ENCODE results near the gene KL.

KL gene

DNA sequence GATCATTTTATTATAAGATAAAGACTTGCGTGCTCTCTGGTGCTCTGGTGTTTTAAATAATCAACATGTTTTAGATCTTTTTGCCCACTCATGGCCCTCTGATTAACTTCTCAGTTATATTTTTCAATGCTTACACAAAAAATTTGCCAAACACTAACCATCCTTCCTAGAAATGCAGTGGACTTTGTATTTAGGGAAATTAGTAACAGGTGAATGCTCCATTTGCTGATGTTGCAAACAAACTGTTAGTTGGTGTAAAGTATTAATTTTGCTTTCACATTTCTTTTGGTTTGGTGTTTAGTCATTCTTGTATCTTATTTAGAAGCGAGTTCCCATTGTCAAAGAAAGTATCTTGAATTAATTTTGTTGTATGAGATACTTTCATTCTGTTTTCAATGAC, 2.7 kb downstream of the KL start:
- H2AFZ ChIP-seq (ENCODE audit: low read length) = no peak overlapping the region
- H3K27me3 ChIP-seq (ENCODE audit: control insufficient read depth in 3 of 3, insufficient read depth in 3 of 3, low read depth in 1 of 3, low read length in 3 of 3) = peaks cover 12 to 81% (median 28%) of the 10 kb centered on the region in 3 experiments
- no peak overlapping the region for H2BK15ac ChIP-seq (ENCODE audit: low read length)
- H3K36me3 ChIP-seq (replicated peaks in 1 of 2; ENCODE audit: control insufficient read depth in 2 of 2, insufficient read depth in 2 of 2, low read length in 2 of 2) = no peaks in the 10 kb centered on the region
- no peak overlapping the region for H3K27ac ChIP-seq (replicated peaks; ENCODE audit: low read length)
- no peak overlapping the region for H3K14ac ChIP-seq (ENCODE audit: low read length)
- H3K4ac ChIP-seq (ENCODE audit: low read length) = no peak overlapping the region
- no peak overlapping the region for H2AK5ac ChIP-seq (ENCODE audit: low read depth, low read length)
- DNase-seq (ENCODE audit: low spot score) = no peak
- no peak overlapping the region for H3K4me3 ChIP-seq (ENCODE audit: low read length in 2 of 2)
- H3K4me2 ChIP-seq (ENCODE audit: insufficient read depth, low read length, poor library complexity, severe bottlenecking) = no peak overlapping the region
- no peak overlapping the region for H3K23ac ChIP-seq (ENCODE audit: low read depth, low read length, poor library complexity)
- no peaks in the 10 kb centered on the region for H3K79me1 ChIP-seq (ENCODE audit: low read depth, low read length)
- H3K9ac ChIP-seq (ENCODE audit: low read depth, low read length, poor library complexity) = no peak overlapping the region
- H4K91ac ChIP-seq (ENCODE audit: low read depth, low read length, poor library complexity) = no peak overlapping the region
- H3K9me3 ChIP-seq (replicated peaks in 1 of 2; ENCODE audit: control insufficient read depth in 2 of 2, insufficient read depth in 1 of 2, low read depth in 1 of 2, low read length in 2 of 2) = peaks cover 0 to 20% of the 10 kb centered on the region in 2 donors
- H4K8ac ChIP-seq (ENCODE audit: low read depth, low read length) = no peak overlapping the region
- no peak overlapping the region for H2BK5ac ChIP-seq (ENCODE audit: low read length)
- no CpG with 5 or more reads among the region's 2 CpGs for WGBS, 2 donors (ENCODE audit: extremely low coverage in 2 of 2, insufficient read length in 2 of 2, insufficient replicate concordance in 1 of 2)
- no peak overlapping the region for H2BK12ac ChIP-seq (ENCODE audit: low read length)
- peaks cover 0 to 6% of the 10 kb centered on the region in 2 donors for H3K4me1 ChIP-seq (ENCODE audit: control insufficient read depth in 2 of 2, insufficient read depth in 1 of 2, low read depth in 1 of 2, low read length in 2 of 2)
- no peak overlapping the region for H3K18ac ChIP-seq (ENCODE audit: low read length)
- H2BK120ac ChIP-seq (ENCODE audit: low read depth, low read length) = no peak overlapping the region

DNA sequence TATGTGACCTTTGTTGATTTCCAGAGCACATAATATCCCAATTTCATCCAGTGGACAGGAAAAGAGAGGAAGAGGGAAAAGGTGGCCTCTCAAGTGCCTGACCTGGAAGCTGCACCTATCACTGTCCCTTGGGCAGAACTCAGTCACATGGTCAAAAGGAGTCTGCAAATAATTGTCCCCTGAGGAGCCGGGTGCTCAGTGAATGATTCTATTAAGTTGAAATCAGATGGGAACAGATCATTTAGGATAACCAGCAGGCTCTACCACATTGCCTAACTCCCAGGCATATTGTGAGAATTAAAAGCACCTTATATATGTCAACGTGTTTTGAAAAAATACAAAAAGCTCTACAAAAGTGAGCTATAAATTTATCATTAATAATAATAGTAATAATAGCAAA, 6.8 kb downstream of the KL start:
- Histone ChIP-seq H2BK5ac (ENCODE audit: low read length) (no peak overlapping the region), H3K9me3 (replicated peaks in 1 of 2; ENCODE audit: control insufficient read depth in 2 of 2, insufficient read depth in 1 of 2, low read depth in 1 of 2, low read length in 2 of 2) (no peaks in the 10 kb centered on the region), H3K4me1 (ENCODE audit: control insufficient read depth in 2 of 2, insufficient read depth in 1 of 2, low read depth in 1 of 2, low read length in 2 of 2) (peaks cover 0 to 1% of the 10 kb centered on the region in 2 donors), H2BK12ac (ENCODE audit: low read length) (no peak overlapping the region), H3K23ac (ENCODE audit: low read depth, low read length, poor library complexity) (no peak overlapping the region), H3K79me1 (ENCODE audit: low read depth, low read length) (no peaks in the 10 kb centered on the region), H3K27me3 (ENCODE audit: control insufficient read depth in 3 of 3, insufficient read depth in 3 of 3, low read depth in 1 of 3, low read length in 3 of 3) (peaks cover 0 to 46% (median 0%) of the 10 kb centered on the region in 3 experiments), H4K8ac (ENCODE audit: low read depth, low read length) (no peak overlapping the region), H3K14ac (ENCODE audit: low read length) (no peak overlapping the region), H3K18ac (ENCODE audit: low read length) (no peak overlapping the region), H3K27ac (replicated peaks; ENCODE audit: low read length) (no peak overlapping the region), H2AFZ (ENCODE audit: low read length) (no peak overlapping the region), H2BK120ac (ENCODE audit: low read depth, low read length) (no peak overlapping the region), H3K36me3 (replicated peaks in 1 of 2; ENCODE audit: control insufficient read depth in 2 of 2, insufficient read depth in 2 of 2, low read length in 2 of 2) (no peaks in the 10 kb centered on the region), H3K9ac (ENCODE audit: low read depth, low read length, poor library complexity) (no peak overlapping the region), H3K4me2 (ENCODE audit: insufficient read depth, low read length, poor library complexity, severe bottlenecking) (no peak overlapping the region), H2AK5ac (ENCODE audit: low read depth, low read length) (no peak overlapping the region), H2BK15ac (ENCODE audit: low read length) (no peak overlapping the region), H4K91ac (ENCODE audit: low read depth, low read length, poor library complexity) (no peak overlapping the region), H3K4ac (ENCODE audit: low read length) (no peak overlapping the region), H3K4me3 (ENCODE audit: low read length in 2 of 2) (no peak overlapping the region)
- no peak for DNase-seq (ENCODE audit: low spot score)
- WGBS, 2 donors (ENCODE audit: extremely low coverage in 2 of 2, insufficient read length in 2 of 2, insufficient replicate concordance in 1 of 2) = no CpG with 5 or more reads among the region's 2 CpGs

GRCh38 chr13:33025220-33025744, 9.1 kb downstream of the KL start:
- H4K8ac ChIP-seq (ENCODE audit: low read depth, low read length) = no peak overlapping the region
- no peak overlapping the region for H4K91ac ChIP-seq (ENCODE audit: low read depth, low read length, poor library complexity)
- H3K4me3 ChIP-seq (ENCODE audit: low read length in 2 of 2) = no peak overlapping the region
- no peak overlapping the region for H2BK12ac ChIP-seq (ENCODE audit: low read length)
- H3K9ac ChIP-seq (ENCODE audit: low read depth, low read length, poor library complexity) = no peak overlapping the region
- H3K36me3 ChIP-seq (replicated peaks in 1 of 2; ENCODE audit: control insufficient read depth in 2 of 2, insufficient read depth in 2 of 2, low read length in 2 of 2) = no peaks in the 10 kb centered on the region
- H3K4ac ChIP-seq (ENCODE audit: low read length) = no peak overlapping the region
- H3K4me2 ChIP-seq (ENCODE audit: insufficient read depth, low read length, poor library complexity, severe bottlenecking) = no peak overlapping the region
- no peak overlapping the region for H3K23ac ChIP-seq (ENCODE audit: low read depth, low read length, poor library complexity)
- no peak overlapping the region for H3K14ac ChIP-seq (ENCODE audit: low read length)
- DNase-seq (ENCODE audit: low spot score) = no peak
- WGBS, 2 donors (ENCODE audit: extremely low coverage in 2 of 2, insufficient read length in 2 of 2, insufficient replicate concordance in 1 of 2) = no CpG with 5 or more reads among the region's 4 CpGs
- no peak overlapping the region for H3K18ac ChIP-seq (ENCODE audit: low read length)
- peaks cover 0 to 24% (median 0%) of the 10 kb centered on the region in 3 experiments for H3K27me3 ChIP-seq (ENCODE audit: control insufficient read depth in 3 of 3, insufficient read depth in 3 of 3, low read depth in 1 of 3, low read length in 3 of 3)
- H2AFZ ChIP-seq (ENCODE audit: low read length) = no peak overlapping the region
- no peaks in the 10 kb centered on the region for H3K9me3 ChIP-seq (replicated peaks in 1 of 2; ENCODE audit: control insufficient read depth in 2 of 2, insufficient read depth in 1 of 2, low read depth in 1 of 2, low read length in 2 of 2)
- no peak overlapping the region for H2AK5ac ChIP-seq (ENCODE audit: low read depth, low read length)
- no peak overlapping the region for H3K27ac ChIP-seq (replicated peaks; ENCODE audit: low read length)
- H3K79me1 ChIP-seq (ENCODE audit: low read depth, low read length) = no peaks in the 10 kb centered on the region
- H2BK120ac ChIP-seq (ENCODE audit: low read depth, low read length) = no peak overlapping the region
- H3K4me1 ChIP-seq (ENCODE audit: control insufficient read depth in 2 of 2, insufficient read depth in 1 of 2, low read depth in 1 of 2, low read length in 2 of 2) = peaks cover 0 to 1% of the 10 kb centered on the region in 2 donors
- no peak overlapping the region for H2BK5ac ChIP-seq (ENCODE audit: low read length)
- H2BK15ac ChIP-seq (ENCODE audit: low read length) = no peak overlapping the region

- DNase-seq (ENCODE audit: low spot score) = no peak
These were observed 10.4 kb downstream of the KL start for GRCh38 chr13:33026489-33027152.

More at GRCh38 chr13:33026489-33027152, 10.4 kb downstream of the KL start:
- Histone ChIP-seq H2BK12ac (ENCODE audit: low read length) (no peak overlapping the region), H4K8ac (ENCODE audit: low read depth, low read length) (no peak overlapping the region), H3K27me3 (ENCODE audit: control insufficient read depth in 3 of 3, insufficient read depth in 3 of 3, low read depth in 1 of 3, low read length in 3 of 3) (peaks cover 0 to 16% (median 0%) of the 10 kb centered on the region in 3 experiments), H3K36me3 (replicated peaks in 1 of 2; ENCODE audit: control insufficient read depth in 2 of 2, insufficient read depth in 2 of 2, low read length in 2 of 2) (no peaks in the 10 kb centered on the region), H2AK5ac (ENCODE audit: low read depth, low read length) (no peak overlapping the region), H2BK15ac (ENCODE audit: low read length) (no peak overlapping the region), H2BK5ac (ENCODE audit: low read length) (no peak overlapping the region), H3K23ac (ENCODE audit: low read depth, low read length, poor library complexity) (no peak overlapping the region), H2BK120ac (ENCODE audit: low read depth, low read length) (no peak overlapping the region), H3K9ac (ENCODE audit: low read depth, low read length, poor library complexity) (no peak overlapping the region), H3K4me2 (ENCODE audit: insufficient read depth, low read length, poor library complexity, severe bottlenecking) (no peak overlapping the region), H3K9me3 (replicated peaks in 1 of 2; ENCODE audit: control insufficient read depth in 2 of 2, insufficient read depth in 1 of 2, low read depth in 1 of 2, low read length in 2 of 2) (no peaks in the 10 kb centered on the region), H4K91ac (ENCODE audit: low read depth, low read length, poor library complexity) (no peak overlapping the region), H3K4me1 (ENCODE audit: control insufficient read depth in 2 of 2, insufficient read depth in 1 of 2, low read depth in 1 of 2, low read length in 2 of 2) (peaks cover 0 to 1% of the 10 kb centered on the region in 2 donors), H3K27ac (replicated peaks; ENCODE audit: low read length) (no peak overlapping the region), H3K79me1 (ENCODE audit: low read depth, low read length) (no peaks in the 10 kb centered on the region), H3K4me3 (ENCODE audit: low read length in 2 of 2) (no peak overlapping the region), H3K4ac (ENCODE audit: low read length) (no peak overlapping the region), H2AFZ (ENCODE audit: low read length) (no peak overlapping the region), H3K18ac (ENCODE audit: low read length) (no peak overlapping the region), H3K14ac (ENCODE audit: low read length) (no peak overlapping the region)
- WGBS, 2 donors (ENCODE audit: extremely low coverage in 2 of 2, insufficient read length in 2 of 2, insufficient replicate concordance in 1 of 2) = no CpG with 5 or more reads among the region's 9 CpGs
